GM12892 (cell line): ENCODE data around the gene FOXO3.

Source experiments
- DNase-seq: peaks from one replicate; pipeline ENCODE4 v3.0.0; 2011; ENCODE audit not compliant: insufficient read length
- FAIRE-seq: peaks from 2 replicates; lab custom pipeline; 2011; peaks lifted over from hg19 to GRCh38; lab: Jason Lieb, UNC
- POLR2A ChIP-seq: IDR thresholded peaks from 2 replicates; pipeline ENCODE4 v1.6.1; 2011; ENCODE audit warnings: low read depth, low read length, control low read depth
- POLR2AphosphoS5 ChIP-seq: IDR thresholded peaks from 2 replicates; pipeline ENCODE4 v1.6.1; 2011; ENCODE audit warnings: low read depth, low read length, control low read depth
- TAF1 ChIP-seq: IDR thresholded peaks from 2 replicates; pipeline ENCODE4 v1.6.1; 2011; ENCODE audit warnings: low read depth, mild to moderate bottlenecking, control low read depth, low read length, borderline replicate concordance

FOXO3 gene

GRCh38 chr6:108694816-108695215 is 134.1 kb downstream of the FOXO3 start:
- no peak for FAIRE-seq
- TF ChIP-seq POLR2A (no peak), POLR2AphosphoS5 (no peak), TAF1 (no peak)
- DNase-seq, result no peak

GRCh38 chr6:108697561-108698161 is 136.9 kb downstream of the FOXO3 start:
- FAIRE-seq, result no peak
- no peak for DNase-seq
- TF ChIP-seq TAF1, result no peak
- TF ChIP-seq POLR2A, result no peak
- TF ChIP-seq POLR2AphosphoS5, result no peak

DNA sequence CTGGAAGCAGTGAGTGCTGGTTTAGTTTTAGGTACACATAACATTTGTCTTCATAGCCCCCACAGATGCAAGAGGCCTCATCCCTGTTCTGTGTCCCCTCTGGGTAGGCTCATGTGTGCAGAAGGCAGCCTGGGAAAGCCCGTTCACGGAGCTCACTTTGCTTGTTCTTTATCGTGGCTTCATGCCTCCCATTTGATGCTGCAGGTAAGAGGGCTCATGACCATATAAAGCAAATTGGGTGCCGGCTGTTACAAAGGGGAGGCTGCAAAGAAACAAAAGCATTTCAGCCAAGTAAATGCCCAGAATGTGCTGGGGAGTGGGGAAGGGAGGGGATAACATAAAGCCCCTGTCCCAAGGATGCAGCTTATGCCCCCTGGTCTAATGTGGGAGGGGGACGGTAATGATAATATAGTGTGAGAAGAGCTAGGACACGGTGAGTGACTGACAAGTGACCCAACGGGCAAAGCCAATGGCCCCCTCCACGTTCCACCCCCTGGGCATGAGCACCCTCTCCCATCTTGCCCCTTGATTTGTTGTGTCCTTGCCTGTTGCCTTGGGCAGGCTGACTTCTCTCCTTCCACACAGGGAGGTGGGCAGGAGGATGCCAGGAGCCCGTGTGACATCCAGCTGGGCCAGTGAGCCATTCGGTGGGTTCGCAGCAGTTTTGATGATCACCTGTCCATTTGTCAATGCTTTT is 138.0 kb downstream of the FOXO3 start:
- peak; percentile 67 for FAIRE-seq

DNA sequence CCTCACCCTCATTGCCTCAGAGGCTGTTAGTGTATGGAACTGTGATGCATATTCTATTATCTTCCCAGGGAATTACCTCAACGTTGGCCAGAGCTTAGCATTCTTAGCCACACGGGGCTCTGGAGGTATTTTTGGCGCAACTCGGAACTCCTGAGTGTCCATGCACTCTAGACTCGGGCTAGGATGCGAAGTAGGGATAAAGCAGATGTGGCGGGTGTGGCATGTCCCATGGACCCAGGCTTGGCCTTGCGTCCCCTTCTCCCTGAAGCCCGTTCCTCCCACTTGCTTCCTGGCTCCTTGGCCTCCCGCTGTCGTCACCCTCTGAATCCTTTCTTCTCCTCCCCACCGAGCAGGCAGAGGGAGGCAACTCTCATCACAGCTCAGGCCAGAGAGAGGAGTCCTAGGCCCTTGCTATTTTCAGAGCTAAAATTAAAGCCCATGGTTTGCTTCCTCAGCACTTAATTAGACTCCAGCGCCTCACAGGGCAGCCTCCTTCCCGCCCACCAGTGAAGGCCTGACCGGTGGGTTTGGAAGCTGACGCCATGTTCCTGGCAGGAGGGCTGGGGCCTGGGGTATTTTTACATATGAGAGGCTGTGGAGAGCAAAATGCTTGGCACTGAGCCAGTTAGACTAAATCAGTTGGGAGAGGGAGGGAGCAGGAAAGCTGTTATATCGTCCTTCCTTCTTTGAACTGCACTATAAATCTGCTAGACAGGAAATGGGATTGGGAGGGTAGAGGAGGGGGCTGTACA is 138.7 kb downstream of the FOXO3 start:
- DNase-seq, result no peak
- TF ChIP-seq TAF1 (no peak), POLR2AphosphoS5 (no peak), POLR2A (no peak)
- FAIRE-seq, result no peak

More for the DNA sequence above, 138.0 kb downstream of the FOXO3 start:
- DNase-seq, result no peak
- TF ChIP-seq TAF1, result no peak
- no peak for TF ChIP-seq POLR2A
- TF ChIP-seq POLR2AphosphoS5, result no peak

DNA sequence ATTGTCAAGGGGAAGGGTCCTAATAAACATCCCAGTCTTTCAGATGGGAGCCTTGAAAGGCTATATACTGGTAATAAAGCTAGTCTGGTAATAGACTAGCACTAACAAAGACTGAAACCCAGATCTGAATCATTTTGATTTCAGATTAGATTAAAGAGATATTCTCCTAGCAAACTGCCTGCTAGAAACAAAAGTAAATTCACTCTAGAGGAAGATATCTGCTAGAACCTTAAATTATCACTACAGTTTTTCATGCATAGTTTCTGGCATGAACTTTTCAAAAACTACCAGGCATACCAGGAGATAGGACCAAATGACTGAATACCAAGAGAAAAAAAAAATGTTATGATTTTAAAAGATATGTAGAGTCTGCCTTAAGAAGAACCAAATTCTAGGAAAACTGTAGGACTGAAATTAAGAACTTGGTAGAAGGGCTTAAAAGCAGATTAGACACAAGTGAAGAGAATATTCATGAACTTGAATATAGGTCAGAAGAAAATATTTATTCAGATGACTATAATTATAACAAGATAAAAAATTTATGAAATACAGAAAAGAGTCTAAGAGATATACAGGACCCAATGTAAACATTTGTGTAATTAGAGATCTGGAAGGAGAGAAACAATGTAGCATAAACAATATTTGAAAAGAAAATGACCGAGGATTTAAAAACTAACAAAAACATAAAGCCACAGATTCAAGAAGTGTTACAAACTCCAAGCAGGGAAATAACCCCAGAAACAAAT is 141.6 kb downstream of the FOXO3 start:
- TF ChIP-seq POLR2AphosphoS5 (no peak), POLR2A (no peak), TAF1 (no peak)
- no peak for FAIRE-seq
- no peak for DNase-seq

DNA sequence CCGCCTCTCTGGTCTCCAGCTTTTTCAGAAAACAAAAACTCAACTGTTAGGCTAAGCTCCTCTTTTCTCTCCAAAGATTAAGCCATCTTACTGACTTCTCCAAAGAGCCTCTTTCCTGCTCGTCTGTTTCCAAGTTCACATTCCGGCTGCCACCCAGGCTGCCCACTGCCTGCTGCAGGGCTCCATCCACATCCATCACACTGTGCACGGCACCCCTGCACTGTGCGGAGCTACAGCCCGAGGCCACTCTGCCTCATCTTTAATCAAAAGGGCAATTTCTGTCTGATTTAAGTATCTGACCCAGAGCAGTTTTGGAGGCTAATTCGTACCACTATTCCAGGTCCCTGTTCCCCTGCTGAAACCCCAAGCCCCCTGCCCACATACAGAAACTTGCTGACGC is 145.9 kb downstream of the FOXO3 start:
- FAIRE-seq, result no peak

DNA sequence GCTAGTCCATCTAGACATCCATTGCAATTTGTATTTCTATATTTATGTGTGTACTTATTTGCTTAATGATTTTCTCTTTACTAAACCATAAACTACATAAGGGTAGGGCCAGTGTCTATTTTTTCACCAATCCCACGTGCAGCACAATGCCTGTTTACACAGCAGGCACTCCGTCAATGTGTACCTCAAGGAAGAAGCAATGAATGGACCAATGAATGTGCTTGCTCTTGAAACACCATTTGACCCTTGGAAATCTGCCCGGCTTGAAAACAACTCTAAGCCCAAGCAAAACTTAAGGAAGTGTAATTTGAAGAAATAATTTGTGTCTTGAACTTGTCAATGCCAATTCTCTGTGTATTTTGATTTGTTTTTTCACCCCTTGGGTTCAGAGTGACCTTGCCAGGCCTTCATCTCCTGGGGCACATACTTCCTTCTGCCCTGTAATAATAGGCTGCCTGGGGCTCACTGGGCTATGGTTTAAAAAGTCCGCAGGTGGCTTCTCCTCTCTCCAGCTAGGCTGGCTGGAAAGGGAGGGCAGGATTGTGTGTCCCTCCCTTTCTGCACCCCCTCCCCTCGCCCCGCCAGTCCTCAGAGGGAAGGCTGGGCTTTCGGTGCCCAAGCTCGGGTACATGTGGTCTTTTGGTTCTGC is 146.7 kb downstream of the FOXO3 start:
- FAIRE-seq (no peak), DNase-seq (no peak)
- TF ChIP-seq TAF1, result no peak

More for the DNA sequence above, 145.9 kb downstream of the FOXO3 start:
- no peak for TF ChIP-seq TAF1
- no peak for TF ChIP-seq POLR2AphosphoS5
- no peak for TF ChIP-seq POLR2A
- DNase-seq, result no peak

GRCh38 chr6:108710030-108710429 is 149.3 kb downstream of the FOXO3 start:
- no peak for TF ChIP-seq TAF1
- no peak for TF ChIP-seq POLR2A
- TF ChIP-seq POLR2AphosphoS5, result no peak
- no peak for DNase-seq
- FAIRE-seq, result no peak

DNA sequence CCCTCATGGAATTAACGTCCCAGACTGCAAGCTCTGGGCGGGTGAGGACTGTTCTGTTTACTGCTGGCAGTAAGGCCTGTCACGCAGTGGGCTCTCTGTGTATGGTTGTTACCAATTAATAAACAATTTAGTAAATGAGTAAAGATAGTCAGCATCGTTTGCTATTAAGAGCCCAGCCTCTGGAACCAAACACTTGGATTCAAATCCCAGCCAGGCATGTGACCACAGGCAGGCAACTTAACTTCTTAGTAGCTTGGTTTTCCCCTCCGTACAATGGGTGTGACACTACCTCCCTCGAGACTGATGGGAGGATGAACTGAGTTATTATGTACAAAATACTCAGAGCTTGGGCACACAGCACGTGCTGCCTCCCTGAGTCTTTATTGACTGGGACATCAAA is 149.8 kb downstream of the FOXO3 start:
- no peak for DNase-seq
- TF ChIP-seq POLR2AphosphoS5 (no peak), TAF1 (no peak), POLR2A (no peak)
- no peak for FAIRE-seq

DNA sequence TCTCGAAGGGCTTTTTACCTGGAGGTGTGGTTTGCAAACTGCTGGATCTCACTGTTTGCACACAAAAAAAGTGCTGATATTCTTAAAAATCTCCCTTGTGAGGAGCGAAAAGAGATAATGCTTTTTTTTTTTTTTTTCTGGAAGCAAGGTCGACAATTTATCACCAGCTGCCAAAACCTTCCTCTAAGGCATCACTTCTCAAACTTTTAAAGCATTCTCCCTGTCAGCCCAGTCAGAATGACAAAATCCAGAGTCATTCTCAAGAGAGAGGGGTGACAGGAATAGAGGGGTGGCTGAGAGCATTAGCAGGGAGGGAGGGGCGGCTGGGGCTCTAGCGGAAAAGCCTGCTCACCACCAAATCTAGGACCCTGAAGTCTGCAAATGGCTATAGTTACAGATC is 150.4 kb downstream of the FOXO3 start:
- DNase-seq, result no peak
- TF ChIP-seq POLR2A (no peak), POLR2AphosphoS5 (no peak)
- FAIRE-seq, result no peak

DNA sequence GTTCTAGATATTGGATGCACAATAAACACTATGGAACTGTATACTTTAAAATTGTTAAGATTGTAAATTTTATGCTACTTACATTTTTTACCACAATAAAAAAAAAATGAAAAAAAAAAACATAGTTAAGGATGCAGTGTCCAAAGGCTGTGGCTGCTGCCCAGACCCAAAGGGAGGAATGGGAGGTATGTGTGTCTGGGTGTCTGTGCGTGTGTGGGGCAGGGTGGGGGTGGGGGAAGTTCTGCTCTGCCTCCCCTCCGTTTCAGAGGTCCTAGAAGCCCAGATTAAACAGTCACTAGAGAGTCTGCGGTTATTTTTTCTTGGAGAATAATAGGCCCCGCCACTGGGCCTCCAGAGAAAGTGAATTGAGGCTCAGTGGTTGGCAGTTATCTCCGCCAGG is 151.1 kb downstream of the FOXO3 start:
- no peak for DNase-seq
- no peak for FAIRE-seq
- TF ChIP-seq POLR2A (no peak), TAF1 (no peak), POLR2AphosphoS5 (no peak)
